ENCODE measurements around the gene OBSCN. TPM values are rescaled to one million over a fixed set of nuclear protein-coding genes. Genes with fewer than 3 reads are reported as not detected.

OBSCN gene
- total RNA-seq, 2 experiments from 2014 or later: 14.3 to 14.9 TPM

- H3K4me3 Mint-ChIP-seq: no peak overlapping the region
- no peaks in the 10 kb centered on the region for H3K9me3 Mint-ChIP-seq
- no peak for DNase-seq
- ChIA-PET POLR2A (no interaction called here), CTCF (interaction anchor here (0.6 kb wide), 1 partner anchor 48 kb away, joined by 3 read pairs; no protein-coding TSS in a partner anchor)
- peaks cover 10% of the 10 kb centered on the region for H3K4me1 Mint-ChIP-seq (ENCODE audit: low read depth)
- no peak overlapping the region for H3K27ac Mint-ChIP-seq
- intact Hi-C loops (cut with micrococcal nuclease): no loop called here
- peaks cover 6% of the 10 kb centered on the region for H3K36me3 Mint-ChIP-seq
- no peaks in the 10 kb centered on the region for H3K27me3 Mint-ChIP-seq
These were observed 202.2 kb downstream of the OBSCN start for GRCh38 chr1:228410015-228410414.

GRCh38 chr1:228410671-228411070 lies 202.8 kb downstream of the OBSCN start:
- ChIA-PET CTCF (interaction anchor here (0.7 kb wide), 1 partner anchor 45 kb away, joined by 3 read pairs; no protein-coding TSS in a partner anchor), POLR2A (no interaction called here)
- intact Hi-C loops (cut with micrococcal nuclease): no loop called here
- no peak for DNase-seq
- H3K4me1 Mint-ChIP-seq (ENCODE audit: low read depth): peaks cover 9% of the 10 kb centered on the region
- no peaks in the 10 kb centered on the region for H3K9me3 Mint-ChIP-seq
- peaks cover 2% of the 10 kb centered on the region for H3K36me3 Mint-ChIP-seq
- peaks cover 3% of the 10 kb centered on the region for H3K27me3 Mint-ChIP-seq
- no peak overlapping the region for H3K27ac Mint-ChIP-seq
- H3K4me3 Mint-ChIP-seq: no peak overlapping the region

GRCh38 chr1:228411121-228411520 lies 203.3 kb downstream of the OBSCN start:
- ChIA-PET CTCF (interaction anchor here (0.7 kb wide), 1 partner anchor 45 kb away, joined by 3 read pairs; no protein-coding TSS in a partner anchor), POLR2A (no interaction called here)
- H3K27me3 Mint-ChIP-seq: peaks cover 4% of the 10 kb centered on the region
- no peaks in the 10 kb centered on the region for H3K36me3 Mint-ChIP-seq
- no peaks in the 10 kb centered on the region for H3K9me3 Mint-ChIP-seq
- no peak for DNase-seq
- peaks cover 14% of the 10 kb centered on the region for H3K4me1 Mint-ChIP-seq (ENCODE audit: low read depth)
- H3K27ac Mint-ChIP-seq: no peak overlapping the region
- no peak overlapping the region for H3K4me3 Mint-ChIP-seq
- intact Hi-C loops (cut with micrococcal nuclease): no loop called here

- ChIA-PET CTCF (no interaction called here), POLR2A (interaction anchor here (0.6 kb wide), 1 partner anchor 33 kb away, joined by 4 read pairs; no protein-coding TSS in a partner anchor)
- no peak for DNase-seq
- H3K36me3 Mint-ChIP-seq: no peaks in the 10 kb centered on the region
- peaks cover 14% of the 10 kb centered on the region for H3K4me1 Mint-ChIP-seq (ENCODE audit: low read depth)
- peaks cover 5% of the 10 kb centered on the region for H3K27me3 Mint-ChIP-seq
- H3K9me3 Mint-ChIP-seq: no peaks in the 10 kb centered on the region
- no peak overlapping the region for H3K27ac Mint-ChIP-seq
- H3K4me3 Mint-ChIP-seq: no peak overlapping the region
- intact Hi-C loops (cut with micrococcal nuclease): no loop called here
These were observed 203.9 kb downstream of the OBSCN start for GRCh38 chr1:228411548-228412430.

GRCh38 chr1:228413241-228414010 lies 205.6 kb downstream of the OBSCN start:
- POLR2A ChIA-PET: no interaction called here
- Mint-ChIP-seq H3K9me3 (no peaks in the 10 kb centered on the region), H3K4me1 (ENCODE audit: low read depth) (peaks cover 12% of the 10 kb centered on the region), H3K4me3 (no peak overlapping the region), H3K27ac (no peak overlapping the region), H3K36me3 (no peaks in the 10 kb centered on the region), H3K27me3 (peaks cover 8% of the 10 kb centered on the region)
- CTCF ChIA-PET: no interaction called here
- DNase-seq: no peak
- intact Hi-C loops (cut with micrococcal nuclease): no loop called here

- ChIA-PET POLR2A (interaction anchor here (0.7 kb wide), 1 partner anchor 28 kb away, joined by 3 read pairs; no protein-coding TSS in a partner anchor), CTCF (interaction anchor here (0.9 to 1.8 kb wide), 2 partner anchors 12 to 86 kb away, joined by 3 to 7 read pairs; no protein-coding TSS in a partner anchor)
- Mint-ChIP-seq H3K27ac (no peak overlapping the region), H3K27me3 (peaks cover 9% of the 10 kb centered on the region), H3K9me3 (no peaks in the 10 kb centered on the region), H3K4me1 (ENCODE audit: low read depth) (peaks cover 12% of the 10 kb centered on the region), H3K4me3 (no peak overlapping the region), H3K36me3 (no peaks in the 10 kb centered on the region)
- intact Hi-C loops (cut with micrococcal nuclease): no loop called here
- DNase-seq: no peak
These were observed 206.8 kb downstream of the OBSCN start for GRCh38 chr1:228414511-228415211.

GRCh38 chr1:228415221-228415620 lies 207.4 kb downstream of the OBSCN start:
- no peaks in the 10 kb centered on the region for H3K36me3 Mint-ChIP-seq
- peaks cover 12% of the 10 kb centered on the region for H3K4me1 Mint-ChIP-seq (ENCODE audit: low read depth)
- DNase-seq: no peak
- no peak overlapping the region for H3K27ac Mint-ChIP-seq
- H3K9me3 Mint-ChIP-seq: no peaks in the 10 kb centered on the region
- ChIA-PET CTCF (interaction anchor here (0.9 to 1.8 kb wide), 2 partner anchors 12 to 86 kb away, joined by 3 to 7 read pairs; no protein-coding TSS in a partner anchor), POLR2A (no interaction called here)
- H3K27me3 Mint-ChIP-seq: peaks cover 9% of the 10 kb centered on the region
- intact Hi-C loops (cut with micrococcal nuclease): no loop called here
- H3K4me3 Mint-ChIP-seq: peak overlapping the region; percentile 50

- intact Hi-C loops (cut with micrococcal nuclease): loop anchor here (2.0 kb wide), 1 partner anchor 43 kb away; a partner anchor contains a TSS
- Mint-ChIP-seq H3K4me3 (peak overlapping the region; percentile 50), H3K4me1 (ENCODE audit: low read depth) (peaks cover 12% of the 10 kb centered on the region), H3K36me3 (no peaks in the 10 kb centered on the region), H3K9me3 (no peaks in the 10 kb centered on the region), H3K27me3 (peaks cover 9% of the 10 kb centered on the region), H3K27ac (no peak overlapping the region)
- POLR2A ChIA-PET: interaction anchor here (0.7 to 1.5 kb wide), 2 partner anchors 9 to 33 kb away, joined by 3 read pairs; partner anchors contain the start of gene TRIM11
- DNase-seq: no peak
- CTCF ChIA-PET: interaction anchor here (1.8 kb wide), 1 partner anchor 85 kb away, joined by 7 read pairs; no protein-coding TSS in a partner anchor
These were observed 208.0 kb downstream of the OBSCN start for GRCh38 chr1:228415853-228416216.

- Mint-ChIP-seq H3K9me3 (no peaks in the 10 kb centered on the region), H3K36me3 (no peaks in the 10 kb centered on the region), H3K27ac (no peak within 1 kb of the TSS), H3K4me3 (peak within 1 kb of the TSS; percentile 74), H3K27me3 (peaks cover 9% of the 10 kb centered on the region), H3K4me1 (ENCODE audit: low read depth) (peaks cover 12% of the 10 kb centered on the region)
- ChIA-PET CTCF (interaction anchor here (1.8 kb wide), 1 partner anchor 84 kb away, joined by 7 read pairs; no protein-coding TSS in a partner anchor), POLR2A (interaction anchor here (0.7 to 1.5 kb wide), 2 partner anchors 10 to 32 kb away, joined by 3 read pairs; partner anchors contain the start of gene TRIM11)
- DNase-seq: peak; percentile 65
- intact Hi-C loops (cut with micrococcal nuclease): loop anchor here (2.0 kb wide), 1 partner anchor 42 kb away; a partner anchor contains a TSS
These were observed 208.5 kb downstream of the OBSCN start, which contains the start of gene TRIM17 for GRCh38 chr1:228416217-228416933. Gene TRIM17, minus strand, starts transcription at chr1:228416861. Its CDS starts 1,789 bp downstream, at chr1:228415072.

GRCh38 chr1:228417061-228417460 lies 209.2 kb downstream of the OBSCN start:
- Mint-ChIP-seq H3K4me3 (no peak overlapping the region), H3K27me3 (peaks cover 9% of the 10 kb centered on the region), H3K36me3 (no peaks in the 10 kb centered on the region), H3K4me1 (ENCODE audit: low read depth) (peaks cover 12% of the 10 kb centered on the region), H3K9me3 (no peaks in the 10 kb centered on the region), H3K27ac (no peak overlapping the region)
- DNase-seq: no peak
- intact Hi-C loops (cut with micrococcal nuclease): loop anchor here (2.0 kb wide), 1 partner anchor 42 kb away; a partner anchor contains a TSS
- POLR2A ChIA-PET: interaction anchor here (1.5 kb wide), 1 partner anchor 10 kb away, joined by 3 read pairs; the partner anchor contains the start of gene TRIM11
- CTCF ChIA-PET: no interaction called here
